GM23248 (cell line): Measurements from ENCODE around the gene TGOLN2. TPM values are rescaled to one million over a fixed set of nuclear protein-coding genes. Genes with fewer than 3 reads are reported as not detected.

Experiments
- DNase-seq: peaks from one replicate; pipeline ENCODE4 v3.0.0-alpha.2; 2015
- H2AFZ ChIP-seq: fragments of 200-600 bp; sonication (generic); 2 replicates; pipeline ENCODE4 v1.6.1; 2016; ENCODE audit warnings: antibody characterized with exemption
- H3F3A ChIP-seq: fragments of 200-600 bp; sonication (generic); 2 replicates; pipeline ENCODE4 v1.6.1; 2016; ENCODE audit warnings: mild to moderate bottlenecking, antibody characterized with exemption, mixed run types; ENCODE audit not compliant: insufficient read depth
- H3K27ac ChIP-seq: fragments of 200-600 bp; sonication (generic); 2 replicates; pipeline ENCODE4 v1.5.1; 2016; ENCODE audit warnings: mild to moderate bottlenecking
- H3K27me3 ChIP-seq: fragments of 200-600 bp; sonication (generic); replicated peaks from 2 replicates; pipeline ENCODE4 v1.6.1; 2016; ENCODE audit warnings: mild to moderate bottlenecking; ENCODE audit not compliant: insufficient read depth
- H3K36me3 ChIP-seq: fragments of 200-600 bp; sonication (generic); 2 replicates; pipeline ENCODE4 v1.6.1; 2016; ENCODE audit warnings: low read depth, mild to moderate bottlenecking
- H3K4me1 ChIP-seq: fragments of 200-600 bp; sonication (generic); 2 replicates; pipeline ENCODE4 v1.6.1; 2016; ENCODE audit warnings: mild to moderate bottlenecking; ENCODE audit not compliant: insufficient read depth
- H3K4me2 ChIP-seq: fragments of 200-600 bp; sonication (generic); one replicate; pipeline ENCODE4 v1.6.1; 2016; ENCODE audit warnings: mild to moderate bottlenecking; ENCODE audit not compliant: unreplicated experiment
- H3K4me3 ChIP-seq: fragments of 200-600 bp; sonication (generic); 2 replicates; pipeline ENCODE4 v1.5.1; 2016; ENCODE audit warnings: mild to moderate bottlenecking
- H3K79me2 ChIP-seq: fragments of 200-600 bp; sonication (generic); 2 replicates; pipeline ENCODE4 v1.6.1; 2016; ENCODE audit warnings: mild to moderate bottlenecking; ENCODE audit not compliant: insufficient read depth
- H3K9ac ChIP-seq: fragments of 200-600 bp; sonication (generic); 2 replicates; pipeline ENCODE4 v1.6.1; 2016; ENCODE audit warnings: mild to moderate bottlenecking
- H3K9me2 ChIP-seq: fragments of 200-600 bp; sonication (generic); 2 replicates; pipeline ENCODE4 v1.6.1; 2016; ENCODE audit warnings: mixed run types, mild to moderate bottlenecking, moderate library complexity; ENCODE audit not compliant: insufficient read depth
- H3K9me3 ChIP-seq: fragments of 200-600 bp; sonication (generic); one replicate; pipeline ENCODE4 v1.6.1; 2017; ENCODE audit warnings: low read depth
- H4K20me1 ChIP-seq: fragments of 200-600 bp; sonication (generic); 2 replicates; pipeline ENCODE4 v1.6.0; 2016; ENCODE audit not compliant: insufficient read depth
- EZH2 ChIP-seq: fragments of 200-600 bp; sonication (generic); IDR thresholded peaks from 2 replicates; pipeline ENCODE4 v1.6.1; 2018; ENCODE audit warnings: antibody characterized with exemption, mild to moderate bottlenecking; ENCODE audit not compliant: insufficient read depth, poor library complexity, severe bottlenecking
- EZH2phosphoT487 ChIP-seq: fragments of 200-600 bp; sonication (generic); IDR thresholded peaks from 2 replicates; pipeline ENCODE4 v1.6.1; 2018; ENCODE audit warnings: antibody characterized with exemption, moderate library complexity, mild to moderate bottlenecking, low read depth; ENCODE audit not compliant: insufficient read depth
- WGBS, 2 experiments: methylation state at CpG; one replicate each; pipeline ENCODE4 v1.1.6; 2015 to 2017; ENCODE audit warnings: low lambda C conversion rate in 2 of 2, low coverage in 1 of 2; ENCODE audit errors: missing lambda C conversion rate in 2 of 2; 5-methylcytosine and 5-hydroxymethylcytosine counted together
- in situ Hi-C: fragments of 300-500 bp; cut with MboI; formaldehyde crosslinking; loops from 2 replicates; pipeline ENCODE4 v1.15.0; 2020
- polyA plus RNA-seq: library from polyadenylated mRNA; unstranded; fragments of >200 nt; fragmentation: Nextera tagmentation; extraction: Ambion mirVana; gene quantifications from 2 replicates; pipeline ENCODE4 v1.2.1, GENCODE V29; 2016
- total RNA-seq: library from RNA; depleted of rRNA; stranded (reverse); fragments of >200 nt; shearing (Covaris generic); gene quantifications from 2 replicates; pipeline ENCODE4 v1.2.3, GENCODE V29; 2014

TGOLN2 gene
- total and polyA plus RNA-seq, 2 experiments from 2014 or later, result 96.8 to 118 TPM

GRCh38 chr2:85277416-85278158, 50.2 kb downstream of the TGOLN2 start:
- Histone ChIP-seq H3K27ac (peak overlapping the region; percentile 62), H3K9ac (peak overlapping the region; percentile 37; the same call in 1 of the 2 replicates), H3K27me3 (no peaks in the 10 kb centered on the region), H2AFZ (peak overlapping the region; percentile 87), H3F3A (peaks cover 24% of the 10 kb centered on the region; the same call in 1 of the 2 replicates), H3K9me2 (no peaks in the 10 kb centered on the region), H3K36me3 (no peaks in the 10 kb centered on the region), H3K79me2 (no peaks in the 10 kb centered on the region), H3K9me3 (no peaks in the 10 kb centered on the region), H3K4me2 (peak overlapping the region; percentile 99), H3K4me3 (peak overlapping the region; percentile 73), H3K4me1 (peaks cover 41% of the 10 kb centered on the region), H4K20me1 (no peaks in the 10 kb centered on the region)
- peak; percentile 88 for DNase-seq
- in situ Hi-C loops, result loop anchor here (25.0 kb wide), 1 partner anchor 790 kb away; no protein-coding TSS in a partner anchor
- 5 to 8% methylated on average over 15 of the region's 15 CpGs for WGBS, 2 experiments
- no peak for TF ChIP-seq EZH2
- no peak for TF ChIP-seq EZH2phosphoT487

- no peaks in the 10 kb centered on the region for H3K9me2 ChIP-seq
- H3K36me3 ChIP-seq, result no peaks in the 10 kb centered on the region
- H3K4me1 ChIP-seq, result peaks cover 41% of the 10 kb centered on the region
- H3K4me2 ChIP-seq, result peak overlapping the region; percentile 99
- no peaks in the 10 kb centered on the region for H3K27me3 ChIP-seq
- H3K9ac ChIP-seq, result peak overlapping the region; percentile 66
- peaks cover 24% of the 10 kb centered on the region; the same call in 1 of the 2 replicates for H3F3A ChIP-seq
- peak overlapping the region; percentile 73 for H3K4me3 ChIP-seq
- DNase-seq, result peak; percentile 53
- H2AFZ ChIP-seq, result peak overlapping the region; percentile 87
- H3K27ac ChIP-seq, result peak overlapping the region; percentile 62
- in situ Hi-C loops, result loop anchor here (25.0 kb wide), 1 partner anchor 789 kb away; no protein-coding TSS in a partner anchor
- no peaks in the 10 kb centered on the region for H4K20me1 ChIP-seq
- WGBS, 2 experiments, result 12 to 15% methylated on average over 14 of the region's 14 CpGs
- no peaks in the 10 kb centered on the region for H3K9me3 ChIP-seq
- no peak for TF ChIP-seq EZH2phosphoT487
- no peak for TF ChIP-seq EZH2
- no peaks in the 10 kb centered on the region for H3K79me2 ChIP-seq
Measured at GRCh38 chr2:85276571-85277118, 51.1 kb downstream of the TGOLN2 start.

- Histone ChIP-seq H3K36me3 (no peaks in the 10 kb centered on the region), H3K9me3 (no peaks in the 10 kb centered on the region), H3K4me2 (peak overlapping the region; percentile 99), H3K9me2 (no peaks in the 10 kb centered on the region), H4K20me1 (no peaks in the 10 kb centered on the region), H3K27me3 (no peaks in the 10 kb centered on the region), H3K4me3 (peak overlapping the region; percentile 73), H3K79me2 (no peaks in the 10 kb centered on the region), H3K27ac (peak overlapping the region; percentile 62), H2AFZ (peak overlapping the region; percentile 87), H3K4me1 (peaks cover 41% of the 10 kb centered on the region), H3F3A (peaks cover 24% of the 10 kb centered on the region; the same call in 1 of the 2 replicates), H3K9ac (peak overlapping the region; percentile 66)
- 7 to 8% methylated on average over 9 of the region's 9 CpGs for WGBS, 2 experiments
- DNase-seq, result peak; percentile 63
- TF ChIP-seq EZH2, result no peak
- TF ChIP-seq EZH2phosphoT487, result no peak
- in situ Hi-C loops, result loop anchor here (25.0 kb wide), 1 partner anchor 789 kb away; no protein-coding TSS in a partner anchor
Measured at GRCh38 chr2:85275984-85276540, 51.7 kb downstream of the TGOLN2 start.
